MM.1S (cell line): Measurements from ENCODE around the gene GPR27.

Source experiments
- DNase-seq: peaks from one replicate; pipeline ENCODE4 v3.0.0-alpha.2; 2015
- H2AFZ ChIP-seq: fragments of 300-600 bp; sonication (generic); 2 replicates; pipeline ENCODE4 v1.6.0; 2016; ENCODE audit warnings: antibody characterized with exemption, low read length
- H3F3A ChIP-seq: fragments of 300-600 bp; sonication (generic); 2 replicates; pipeline ENCODE4 v1.6.1; 2016; ENCODE audit warnings: mild to moderate bottlenecking, antibody characterized with exemption, low read length, moderate library complexity, mixed read lengths; ENCODE audit not compliant: insufficient read depth
- H3K27ac ChIP-seq: fragments of 300-600 bp; sonication (generic); 2 replicates; pipeline ENCODE4 v1.5.1; 2016; ENCODE audit warnings: mild to moderate bottlenecking, low read length
- H3K27me3 ChIP-seq: fragments of 300-600 bp; sonication (generic); replicated peaks from 2 replicates; pipeline ENCODE4 v1.6.0; 2016; ENCODE audit warnings: low read length; ENCODE audit not compliant: insufficient read depth
- H3K36me3 ChIP-seq: fragments of 300-600 bp; sonication (generic); replicated peaks from 2 replicates; pipeline ENCODE4 v1.6.1; 2016; ENCODE audit warnings: mild to moderate bottlenecking, low read length, mixed read lengths; ENCODE audit not compliant: insufficient read depth
- H3K4me1 ChIP-seq: fragments of 300-600 bp; sonication (generic); 2 replicates; pipeline ENCODE4 v1.6.1; 2016; ENCODE audit warnings: low read length, mixed read lengths
- H3K4me2 ChIP-seq: fragments of 300-600 bp; sonication (generic); 2 replicates; pipeline ENCODE4 v1.6.0; 2016; ENCODE audit warnings: low read depth, low read length
- H3K4me3 ChIP-seq: fragments of 300-600 bp; sonication (generic); 2 replicates; pipeline ENCODE4 v1.5.1; 2016; ENCODE audit warnings: low read length, mixed read lengths
- H3K79me2 ChIP-seq: fragments of 300-600 bp; sonication (generic); 2 replicates; pipeline ENCODE4 v1.6.1; 2016; ENCODE audit warnings: mixed run types, low read length, mixed read lengths
- H3K9ac ChIP-seq: fragments of 300-600 bp; sonication (generic); 2 replicates; pipeline ENCODE4 v1.6.1; 2016; ENCODE audit warnings: low read length, mixed read lengths
- H3K9me2 ChIP-seq: fragments of 300-600 bp; sonication (generic); replicated peaks from 2 replicates; pipeline ENCODE4 v1.6.1; 2016; ENCODE audit warnings: mild to moderate bottlenecking, low read length, mixed read lengths; ENCODE audit not compliant: insufficient read depth
- H3K9me3 ChIP-seq: fragments of 300-600 bp; sonication (generic); replicated peaks from 2 replicates; pipeline ENCODE4 v1.6.1; 2016; ENCODE audit warnings: mild to moderate bottlenecking, low read length, mixed read lengths; ENCODE audit not compliant: insufficient read depth
- H4K20me1 ChIP-seq: fragments of 300-600 bp; sonication (generic); 2 replicates; pipeline ENCODE4 v1.6.1; 2016; ENCODE audit warnings: mild to moderate bottlenecking, low read length, moderate library complexity, mixed read lengths; ENCODE audit not compliant: insufficient read depth
- EZH2 ChIP-seq: fragments of 300-600 bp; sonication (generic); optimal IDR thresholded peaks from 2 replicates; pipeline ENCODE3; 2017; ENCODE audit warnings: low read depth, mild to moderate bottlenecking, antibody characterized with exemption, low read length, mixed read lengths
- EZH2phosphoT487 ChIP-seq: fragments of 300-600 bp; sonication (generic); IDR thresholded peaks from 2 replicates; pipeline ENCODE4 v1.6.1; 2018; ENCODE audit warnings: antibody characterized with exemption, low read length
- TF ChIP-seq, protein P1 (sequence below): fragments of 300-600 bp; sonication (generic); IDR thresholded peaks from 2 replicates; pipeline ENCODE4 v1.5.1; 2016; ENCODE audit warnings: antibody characterized with exemption, low read length, mixed read lengths

GPR27 gene

DNA sequence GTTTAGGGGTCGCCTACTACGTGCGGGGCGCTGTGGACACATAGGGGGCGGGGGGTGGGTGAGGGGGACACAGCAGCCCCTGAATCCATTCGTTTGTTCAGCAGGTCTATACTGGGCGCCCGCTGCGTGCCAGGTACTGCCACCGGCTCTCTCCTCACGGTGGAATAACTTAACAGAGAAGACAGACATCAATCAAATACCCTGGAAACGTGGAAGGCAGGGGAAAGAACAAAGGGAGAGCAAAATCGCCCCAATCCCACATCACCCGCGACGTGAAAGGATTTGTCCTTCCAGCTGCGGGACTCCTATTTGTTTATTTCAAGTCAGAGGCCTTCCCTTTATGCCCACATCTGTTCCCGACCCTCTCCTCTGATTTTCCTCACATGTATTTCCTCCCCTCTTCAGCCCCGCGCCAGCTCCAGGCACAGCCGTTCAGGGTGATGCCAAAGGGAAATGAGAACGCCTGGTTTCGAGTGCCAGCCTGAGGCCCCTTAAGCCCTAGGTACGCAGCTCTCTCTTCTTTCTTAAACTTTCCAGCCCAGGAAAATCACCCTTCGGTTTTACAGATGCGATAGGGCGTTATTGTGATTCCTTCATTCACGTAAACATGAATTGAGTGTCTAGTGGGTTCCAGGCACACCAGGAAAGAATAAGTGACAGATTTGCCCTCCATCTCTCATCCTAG is 32.0 kb downstream of the GPR27 start:
- Histone ChIP-seq H3K27ac (no peak overlapping the region), H3K4me2 (no peak overlapping the region), H3K36me3 (no peaks in the 10 kb centered on the region), H3K4me1 (no peaks in the 10 kb centered on the region), H2AFZ (no peak overlapping the region), H3K9me2 (no peaks in the 10 kb centered on the region), H3K4me3 (no peak overlapping the region), H3F3A (no peaks in the 10 kb centered on the region), H3K9ac (no peak overlapping the region), H3K27me3 (peaks cover 7% of the 10 kb centered on the region; the same call in 1 of the 2 replicates), H3K9me3 (no peaks in the 10 kb centered on the region), H3K79me2 (no peaks in the 10 kb centered on the region), H4K20me1 (no peaks in the 10 kb centered on the region)
- DNase-seq: no peak
- TF ChIP-seq EZH2phosphoT487: no peak
- TF ChIP-seq, protein P1, sequence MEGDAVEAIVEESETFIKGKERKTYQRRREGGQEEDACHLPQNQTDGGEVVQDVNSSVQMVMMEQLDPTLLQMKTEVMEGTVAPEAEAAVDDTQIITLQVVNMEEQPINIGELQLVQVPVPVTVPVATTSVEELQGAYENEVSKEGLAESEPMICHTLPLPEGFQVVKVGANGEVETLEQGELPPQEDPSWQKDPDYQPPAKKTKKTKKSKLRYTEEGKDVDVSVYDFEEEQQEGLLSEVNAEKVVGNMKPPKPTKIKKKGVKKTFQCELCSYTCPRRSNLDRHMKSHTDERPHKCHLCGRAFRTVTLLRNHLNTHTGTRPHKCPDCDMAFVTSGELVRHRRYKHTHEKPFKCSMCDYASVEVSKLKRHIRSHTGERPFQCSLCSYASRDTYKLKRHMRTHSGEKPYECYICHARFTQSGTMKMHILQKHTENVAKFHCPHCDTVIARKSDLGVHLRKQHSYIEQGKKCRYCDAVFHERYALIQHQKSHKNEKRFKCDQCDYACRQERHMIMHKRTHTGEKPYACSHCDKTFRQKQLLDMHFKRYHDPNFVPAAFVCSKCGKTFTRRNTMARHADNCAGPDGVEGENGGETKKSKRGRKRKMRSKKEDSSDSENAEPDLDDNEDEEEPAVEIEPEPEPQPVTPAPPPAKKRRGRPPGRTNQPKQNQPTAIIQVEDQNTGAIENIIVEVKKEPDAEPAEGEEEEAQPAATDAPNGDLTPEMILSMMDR: no peak
- no peak for TF ChIP-seq EZH2

DNA sequence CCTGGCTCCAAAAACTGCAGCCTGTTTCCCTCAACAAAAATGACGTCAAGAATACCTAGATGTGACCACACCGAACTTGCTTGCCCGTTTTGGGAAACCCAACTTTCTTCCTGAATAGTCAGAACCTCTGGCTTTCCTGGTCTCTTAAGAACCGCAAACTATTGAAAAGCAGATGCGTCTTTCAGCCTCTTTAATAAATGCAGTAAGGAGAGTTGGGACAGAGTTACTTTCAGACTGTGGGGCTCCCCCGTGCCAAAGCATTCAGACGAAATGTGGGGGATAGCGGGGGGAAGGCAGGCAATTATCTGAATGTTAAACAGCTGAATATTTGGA is 32.5 kb downstream of the GPR27 start:
- Histone ChIP-seq H4K20me1 (no peaks in the 10 kb centered on the region), H3K27me3 (peaks cover 7% of the 10 kb centered on the region; the same call in 1 of the 2 replicates), H3K27ac (no peak overlapping the region), H3K79me2 (no peaks in the 10 kb centered on the region), H3K36me3 (no peaks in the 10 kb centered on the region), H3K9ac (no peak overlapping the region), H2AFZ (no peak overlapping the region), H3K9me2 (no peaks in the 10 kb centered on the region), H3K9me3 (no peaks in the 10 kb centered on the region), H3K4me3 (no peak overlapping the region), H3K4me1 (no peaks in the 10 kb centered on the region), H3K4me2 (no peak overlapping the region), H3F3A (no peaks in the 10 kb centered on the region)
- TF ChIP-seq, protein P1: no peak
- no peak for TF ChIP-seq EZH2phosphoT487
- TF ChIP-seq EZH2: no peak
- no peak for DNase-seq

DNA sequence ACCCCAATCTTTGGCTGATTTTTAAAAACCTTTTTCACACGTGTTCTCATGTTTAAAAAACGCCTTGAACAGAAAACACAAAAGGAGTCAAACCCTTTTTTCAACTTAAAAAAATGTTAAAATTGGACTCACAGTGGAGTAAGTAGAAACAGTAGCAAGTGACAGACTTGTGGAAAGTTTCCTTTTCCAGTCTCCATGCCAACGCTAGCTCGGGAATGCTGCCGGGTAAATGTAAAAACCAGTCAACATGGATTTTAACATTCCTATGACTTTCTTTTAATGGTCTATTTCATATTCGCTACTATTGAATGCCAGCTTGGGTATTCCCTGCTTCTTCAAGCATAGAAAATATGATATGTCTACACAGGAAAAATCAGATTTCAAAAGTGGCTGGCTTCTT is 32.9 kb downstream of the GPR27 start:
- DNase-seq: no peak
- Histone ChIP-seq H3K4me1 (no peaks in the 10 kb centered on the region), H3K27ac (no peak overlapping the region), H3K9me3 (no peaks in the 10 kb centered on the region), H3K79me2 (no peaks in the 10 kb centered on the region), H3F3A (no peaks in the 10 kb centered on the region), H3K9ac (no peak overlapping the region), H3K36me3 (no peaks in the 10 kb centered on the region), H2AFZ (no peak overlapping the region), H3K27me3 (peaks cover 7% of the 10 kb centered on the region; the same call in 1 of the 2 replicates), H3K4me2 (no peak overlapping the region), H3K9me2 (no peaks in the 10 kb centered on the region), H4K20me1 (no peaks in the 10 kb centered on the region), H3K4me3 (no peak overlapping the region)
- TF ChIP-seq EZH2phosphoT487: no peak
- TF ChIP-seq EZH2: no peak
- TF ChIP-seq, protein P1: no peak
